IMR-90 (cell line): ENCODE measurements around the gene DNAJC4. TPM values are rescaled to one million over a fixed set of nuclear protein-coding genes. Genes with fewer than 3 reads are reported as not detected.
A peak's percentile ranks its signal among the peaks of the same experiment; 100 is the strongest.

Experiments used
- ATAC-seq: fragments of 200-7000 bp; cut with Tn5 transposase; 2 replicates; pipeline ENCODE4 v1.9.1; 2020; ENCODE audit warnings: low read depth, mild to moderate bottlenecking, moderate library complexity
- BruUV-seq: library from RNA; stranded (reverse); fragments of 400-500 nt; replicated peaks from 2 replicates; lab custom pipeline; 2021; lab: Mats Ljungman, UMichigan
- CTCF ChIA-PET: fragments of 300-600 bp; formaldehyde crosslinking; extraction: SDS; loops from one replicate; lab custom pipeline; 2021; ENCODE audit warnings: antibody characterized with exemption; lab: Yijun Ruan, JAX
- POLR2A ChIA-PET: fragments of 300-600 bp; sonication (Branson Sonifier 250); formaldehyde crosslinking; loops from one replicate; lab custom pipeline; 2022; ENCODE audit warnings: antibody characterized with exemption; ENCODE audit not compliant: unreplicated experiment; lab: Charles Lee
- DNase-seq: peaks from one replicate; pipeline ENCODE4 v3.0.0; 2013
- H2AFZ ChIP-seq: replicated peaks from 2 replicates; pipeline ENCODE3; 2013; ENCODE audit warnings: low read length, mild to moderate bottlenecking; ENCODE audit not compliant: poor library complexity
- H2AK5ac ChIP-seq: 2 replicates; pipeline ENCODE4 v1.6.1; 2013; ENCODE audit warnings: low read depth, low read length, inconsistent platforms
- H2AK9ac ChIP-seq: replicated peaks from 2 replicates; pipeline ENCODE3; 2013; ENCODE audit warnings: mild to moderate bottlenecking, low read depth, low read length, moderate library complexity; ENCODE audit not compliant: poor library complexity
- H2BK120ac ChIP-seq: 2 replicates; pipeline ENCODE4 v1.6.1; 2013; ENCODE audit warnings: low read depth, low read length, inconsistent platforms
- H2BK15ac ChIP-seq: 3 replicates; pipeline ENCODE4 v1.6.1; 2013; ENCODE audit warnings: low read depth, low read length, inconsistent platforms
- H2BK20ac ChIP-seq: 2 replicates; pipeline ENCODE4 v1.6.1; 2013; ENCODE audit warnings: low read depth, mild to moderate bottlenecking, inconsistent platforms, low read length, moderate library complexity
- H2BK5ac ChIP-seq: 2 replicates; pipeline ENCODE4 v1.6.1; 2013; ENCODE audit warnings: mild to moderate bottlenecking, low read depth, low read length, inconsistent platforms; ENCODE audit not compliant: poor library complexity, severe bottlenecking
- H3K14ac ChIP-seq: replicated peaks from 2 replicates; pipeline ENCODE4 v1.6.1; 2013; ENCODE audit warnings: low read depth, low read length, inconsistent platforms
- H3K18ac ChIP-seq: 2 replicates; pipeline ENCODE4 v1.6.1; 2013; ENCODE audit warnings: low read depth, low read length, control low read depth
- H3K23ac ChIP-seq: 2 replicates; pipeline ENCODE4 v1.6.1; 2013; ENCODE audit warnings: low read depth, low read length, inconsistent platforms
- H3K27ac ChIP-seq: 2 replicates; pipeline ENCODE4 v1.5.1; 2013; ENCODE audit warnings: mild to moderate bottlenecking, control low read depth, low read length; ENCODE audit not compliant: insufficient read depth
- H3K27me3 ChIP-seq: 2 replicates; pipeline ENCODE4 v1.6.1; 2013; ENCODE audit warnings: low read length; ENCODE audit not compliant: control insufficient read depth, insufficient read depth
- H3K36me3 ChIP-seq: 2 replicates; pipeline ENCODE4 v1.6.1; 2013; ENCODE audit warnings: low read length, mixed read lengths; ENCODE audit not compliant: control insufficient read depth, insufficient read depth
- H3K4ac ChIP-seq: 2 replicates; pipeline ENCODE4 v1.6.1; 2013; ENCODE audit warnings: low read depth, low read length, inconsistent platforms
- H3K4me1 ChIP-seq: 2 replicates; pipeline ENCODE4 v1.6.1; 2013; ENCODE audit warnings: low read length, mixed read lengths; ENCODE audit not compliant: control insufficient read depth, insufficient read depth
- H3K4me2 ChIP-seq: 2 replicates; pipeline ENCODE4 v1.6.1; 2013; ENCODE audit warnings: low read depth, mild to moderate bottlenecking, control low read depth, low read length, moderate library complexity
- H3K4me3 ChIP-seq: 2 replicates; pipeline ENCODE4 v1.5.1; 2013; ENCODE audit warnings: low read depth, mild to moderate bottlenecking, control low read depth, low read length, moderate library complexity; ENCODE audit not compliant: insufficient read depth
- H3K56ac ChIP-seq: 2 replicates; pipeline ENCODE4 v1.6.1; 2013; ENCODE audit warnings: low read length, inconsistent platforms; ENCODE audit not compliant: insufficient read depth; ENCODE audit errors: extremely low read depth
- H3K79me1 ChIP-seq, 2 experiments: 2 replicates each; pipeline ENCODE4 v1.6.1; 2013; ENCODE audit warnings: low read length in 2 of 2, inconsistent platforms in 1 of 2, low read depth in 1 of 2
- H3K9ac ChIP-seq: 2 replicates; pipeline ENCODE4 v1.6.1; 2013; ENCODE audit warnings: low read depth, low read length, control low read depth
- H3K9me1 ChIP-seq: 2 replicates; pipeline ENCODE4 v1.6.1; 2013; ENCODE audit warnings: low read length, inconsistent platforms; ENCODE audit not compliant: insufficient read depth
- H3K9me3 ChIP-seq: 2 replicates; pipeline ENCODE4 v1.6.1; 2013; ENCODE audit warnings: low read length; ENCODE audit not compliant: control insufficient read depth, insufficient read depth
- H4K20me1 ChIP-seq: 2 replicates; pipeline ENCODE4 v1.6.1; 2013; ENCODE audit warnings: low read length, inconsistent platforms; ENCODE audit not compliant: insufficient read depth
- H4K5ac ChIP-seq: 2 replicates; pipeline ENCODE4 v1.6.1; 2013; ENCODE audit warnings: mild to moderate bottlenecking, low read depth, low read length, control low read depth
- H4K8ac ChIP-seq, 2 experiments: 2 replicates each; pipeline ENCODE4 v1.6.1; 2013; ENCODE audit warnings: low read depth in 2 of 2, low read length in 2 of 2, control low read depth in 1 of 2, inconsistent platforms in 1 of 2
- H4K91ac ChIP-seq: 2 replicates; pipeline ENCODE4 v1.6.1; 2013; ENCODE audit warnings: low read depth, low read length, inconsistent platforms; ENCODE audit not compliant: insufficient read depth
- CEBPB ChIP-seq: IDR thresholded peaks from 2 replicates; pipeline ENCODE4 v1.6.1; 2012; ENCODE audit warnings: low read depth, low read length, improper control_type of control experiment
- CHD1 ChIP-seq: IDR thresholded peaks from 2 replicates; pipeline ENCODE4 v1.6.1; 2012; ENCODE audit warnings: low read depth, low read length, improper control_type of control experiment
- RAD21 ChIP-seq: IDR thresholded peaks from 2 replicates; pipeline ENCODE4 v1.6.1; 2012; ENCODE audit warnings: low read length, improper control_type of control experiment
- RFX5 ChIP-seq: IDR thresholded peaks from 2 replicates; pipeline ENCODE4 v1.8.0; 2012; ENCODE audit warnings: low read depth, mild to moderate bottlenecking, low read length, moderate library complexity
- SMC3 ChIP-seq: fragments of 150-350 bp; IDR thresholded peaks from 2 replicates; pipeline ENCODE4 v1.6.1; 2016; ENCODE audit warnings: low read depth, mild to moderate bottlenecking, antibody characterized with exemption, low read length, moderate library complexity
- WGBS, 2 experiments: methylation state at CpG; one replicate each; pipeline versions ENCODE4 v1.1.5 to v1.1.7; 2013; ENCODE audit warnings: missing lambda C conversion rate in 2 of 2; ENCODE audit not compliant: insufficient read length in 1 of 2; ENCODE audit errors: extremely low coverage in 2 of 2; 5-methylcytosine and 5-hydroxymethylcytosine counted together
- dilution Hi-C: fragments of 300-500 bp; cut with HindIII; formaldehyde crosslinking; loops from one replicate; pipeline ENCODE4 v1.14.3; 2018; ENCODE audit warnings: low sequenced_read_pairs; ENCODE audit not compliant: unreplicated experiment
- in situ Hi-C: fragments of 300-500 bp; cut with MboI; formaldehyde crosslinking; loops from 3 replicates; pipeline ENCODE4 v1.14.3; 2019; ENCODE audit warnings: low sequenced_read_pairs, inconsistent platforms, mixed read lengths
- intact Hi-C: fragments of 100-400 bp; cut with micrococcal nuclease; formaldehyde crosslinking; loops from 2 replicates; pipeline ENCODE4 v1.10.0; 2022
- polyA plus RNA-seq, 3 experiments: library from polyadenylated mRNA; depleted of rRNA; stranded (reverse); fragments of >200 nt; gene quantifications; 2 replicates each; pipeline ENCODE4 v1.2.3, GENCODE V29; 2012; ENCODE audit warnings: low replicate concordance in 1 of 3
- total RNA-seq: library from RNA; depleted of rRNA; stranded (reverse); fragments of >200 nt; gene quantifications from 2 replicates; pipeline ENCODE4 v1.2.3, GENCODE V29; 2012
- TF ChIP-seq, protein P1 (sequence below): fragments of 150-350 bp; IDR thresholded peaks from 2 replicates; pipeline ENCODE4 v1.6.1; 2017; ENCODE audit warnings: mild to moderate bottlenecking, antibody characterized with exemption, low read length, low read depth

The DNAJC4 gene
- total and polyA plus RNA-seq, 2 of the 4 experiments (the other 2 are of a cell fraction), result 2.2 to 22.8 TPM

DNA sequence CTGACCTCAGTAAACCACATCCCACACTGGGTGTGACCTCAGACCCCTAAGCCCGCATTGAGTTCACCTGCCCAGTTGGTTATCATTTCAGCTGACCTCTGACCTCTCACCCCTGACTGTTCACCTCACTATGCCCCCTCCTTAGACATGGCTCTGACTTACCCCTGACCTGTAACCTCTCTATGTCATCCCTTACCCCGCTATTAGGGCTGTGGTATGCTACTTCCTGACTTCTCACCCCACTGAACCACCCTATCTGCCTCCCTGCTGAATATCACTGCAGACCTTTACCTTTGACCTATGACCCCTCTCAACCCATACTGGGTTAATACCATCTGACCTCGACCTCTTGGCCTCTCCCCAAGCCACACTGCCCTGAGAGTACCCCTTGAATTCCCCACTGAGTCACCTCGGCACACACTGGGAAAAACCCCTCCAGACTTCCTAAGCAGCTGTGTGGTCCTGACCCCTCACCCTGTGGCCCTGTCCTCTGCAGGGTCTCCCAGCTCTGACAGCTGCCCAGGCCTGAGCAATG, 29.3 kb downstream of the DNAJC4 start:
- H3K27me3 ChIP-seq, result no peaks in the 10 kb centered on the region
- H2AFZ ChIP-seq, result no peak overlapping the region
- intact Hi-C loops (no loop called here), in situ Hi-C loops (no loop called here), dilution Hi-C loops (no loop called here)
- POLR2A ChIA-PET, result no interaction called here
- 100% methylated on average over 1 of the region's 4 CpGs; no CpG with 5 or more reads in 1 of the 2 experiments for WGBS, 2 experiments
- no peak overlapping the region for H3K18ac ChIP-seq
- H3K4me2 ChIP-seq, result no peak overlapping the region
- peaks cover 9% of the 10 kb centered on the region for H3K4me1 ChIP-seq
- no TSS peak for BruUV-seq
- H2BK20ac ChIP-seq, result no peak overlapping the region
- H3K27ac ChIP-seq, result no peak overlapping the region
- no peak overlapping the region for H3K23ac ChIP-seq
- no peak overlapping the region for H2BK5ac ChIP-seq
- no peak overlapping the region for H4K5ac ChIP-seq
- DNase-seq (no peak), ATAC-seq (no peak)
- CTCF ChIA-PET, result no interaction called here
- no peak overlapping the region for H2AK5ac ChIP-seq
- no peak overlapping the region for H4K91ac ChIP-seq
- no peak overlapping the region for H3K56ac ChIP-seq
- TF ChIP-seq SMC3, result no peak
- TF ChIP-seq CHD1, result no peak
- no peak for TF ChIP-seq CEBPB
- TF ChIP-seq RFX5, result no peak
- TF ChIP-seq, protein P1, sequence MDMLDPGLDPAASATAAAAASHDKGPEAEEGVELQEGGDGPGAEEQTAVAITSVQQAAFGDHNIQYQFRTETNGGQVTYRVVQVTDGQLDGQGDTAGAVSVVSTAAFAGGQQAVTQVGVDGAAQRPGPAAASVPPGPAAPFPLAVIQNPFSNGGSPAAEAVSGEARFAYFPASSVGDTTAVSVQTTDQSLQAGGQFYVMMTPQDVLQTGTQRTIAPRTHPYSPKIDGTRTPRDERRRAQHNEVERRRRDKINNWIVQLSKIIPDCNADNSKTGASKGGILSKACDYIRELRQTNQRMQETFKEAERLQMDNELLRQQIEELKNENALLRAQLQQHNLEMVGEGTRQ, result no peak
- TF ChIP-seq RAD21, result no peak
- H2BK120ac ChIP-seq, result no peak overlapping the region
- no peak overlapping the region for H2BK15ac ChIP-seq
- H3K9me3 ChIP-seq, result no peaks in the 10 kb centered on the region
- peak overlapping the region; percentile 65 for H2AK9ac ChIP-seq
- no peak overlapping the region for H3K4ac ChIP-seq
- no peak overlapping the region for H3K14ac ChIP-seq
- peaks cover 7 to 50% of the 10 kb centered on the region in 2 experiments; a peak in 2 of 4 replicates for H3K79me1 ChIP-seq
- H3K36me3 ChIP-seq, result peaks cover 67% of the 10 kb centered on the region
- no peak overlapping the region for H4K8ac ChIP-seq
- no peak overlapping the region for H3K4me3 ChIP-seq
- H3K9me1 ChIP-seq, result 0 out of 2 replicates have a peak, but pooled peaks cover 5% of the 10 kb centered on the region
- H4K20me1 ChIP-seq, result no peaks in the 10 kb centered on the region
- H3K9ac ChIP-seq, result no peak overlapping the region
